Fibroblast of lung (primary cell): ENCODE results near the gene MPDZ.

Experiments used
- EZH2 ChIP-seq: IDR thresholded peaks from 2 replicates; pipeline ENCODE4 v1.5.1; 2012; ENCODE audit warnings: low read length, control low read depth, mild to moderate bottlenecking; ENCODE audit errors: missing control alignments
- TF ChIP-seq, protein P1 (sequence below), 2 donors: IDR thresholded peaks in 1 of 2; conservative IDR thresholded peaks in 1 of 2; 1 replicate in 1 of 2; 2 replicates in 1 of 2; pipeline ENCODE4 v1.5.1; 2011 to 2012; ENCODE audit warnings: low read length in 2 of 2, control low read depth in 1 of 2, inconsistent platforms in 1 of 2, low read depth in 1 of 2, mild to moderate bottlenecking in 1 of 2

DNA sequence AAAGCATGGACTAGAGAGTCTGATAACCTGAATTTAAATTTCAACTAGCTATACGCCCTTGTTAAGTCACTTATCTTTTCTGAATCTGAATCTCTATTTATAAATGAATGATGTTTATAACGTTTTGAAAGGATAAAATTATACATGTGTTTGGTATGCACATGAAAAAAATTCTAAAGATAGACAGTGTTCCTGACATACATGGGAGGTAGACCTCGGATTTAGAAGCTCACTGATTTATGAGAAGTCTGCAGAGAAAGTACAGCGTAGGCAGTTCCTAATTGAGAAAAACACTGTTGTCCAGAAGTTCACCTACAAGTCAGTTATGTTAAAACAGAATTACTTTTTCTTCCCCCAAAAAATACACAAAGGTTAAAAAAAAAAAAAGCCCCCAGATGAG lies 26.6 kb downstream of the MPDZ start:
- TF ChIP-seq, protein P1, sequence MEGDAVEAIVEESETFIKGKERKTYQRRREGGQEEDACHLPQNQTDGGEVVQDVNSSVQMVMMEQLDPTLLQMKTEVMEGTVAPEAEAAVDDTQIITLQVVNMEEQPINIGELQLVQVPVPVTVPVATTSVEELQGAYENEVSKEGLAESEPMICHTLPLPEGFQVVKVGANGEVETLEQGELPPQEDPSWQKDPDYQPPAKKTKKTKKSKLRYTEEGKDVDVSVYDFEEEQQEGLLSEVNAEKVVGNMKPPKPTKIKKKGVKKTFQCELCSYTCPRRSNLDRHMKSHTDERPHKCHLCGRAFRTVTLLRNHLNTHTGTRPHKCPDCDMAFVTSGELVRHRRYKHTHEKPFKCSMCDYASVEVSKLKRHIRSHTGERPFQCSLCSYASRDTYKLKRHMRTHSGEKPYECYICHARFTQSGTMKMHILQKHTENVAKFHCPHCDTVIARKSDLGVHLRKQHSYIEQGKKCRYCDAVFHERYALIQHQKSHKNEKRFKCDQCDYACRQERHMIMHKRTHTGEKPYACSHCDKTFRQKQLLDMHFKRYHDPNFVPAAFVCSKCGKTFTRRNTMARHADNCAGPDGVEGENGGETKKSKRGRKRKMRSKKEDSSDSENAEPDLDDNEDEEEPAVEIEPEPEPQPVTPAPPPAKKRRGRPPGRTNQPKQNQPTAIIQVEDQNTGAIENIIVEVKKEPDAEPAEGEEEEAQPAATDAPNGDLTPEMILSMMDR (conservative IDR thresholded peaks at IDR 0.05 in 1 of 2, IDR thresholded peaks at IDR 0.05 in 1 of 2; ENCODE audit: low read depth in 1 of 2, low read length in 2 of 2): no peak
- TF ChIP-seq EZH2: no peak
